NAMALWA (cell line): ENCODE results near the gene CDR2L.
A peak's percentile ranks its signal among the peaks of the same experiment; 100 is the strongest.

Experiments used
- DNase-seq: peaks from one replicate; pipeline ENCODE4 v3.0.0-alpha.2; 2015; ENCODE audit warnings: low spot score

Gene CDR2L

GRCh38 chr17:74987418-74987908 lies at the start of gene CDR2L:
Gene CDR2L (plus strand): TSS chr17:74987632. CDS start chr17:74988044, 412 bp downstream.
- DNase-seq: peak; percentile 92

- DNase-seq: no peak
Measured at GRCh38 chr17:74938194-74938950, 49.1 kb upstream of the CDR2L start.

- no peak for DNase-seq
Measured at GRCh38 chr17:74939534-74939933, 47.9 kb upstream of the CDR2L start.

GRCh38 chr17:74941128-74941725 lies 46.2 kb upstream of the CDR2L start:
- DNase-seq: no peak

- no peak for DNase-seq
Measured at GRCh38 chr17:74943808-74944522, 43.5 kb upstream of the CDR2L start.

- no peak for DNase-seq
Measured at GRCh38 chr17:74945543-74945942, 41.9 kb upstream of the CDR2L start.

GRCh38 chr17:74946641-74947040 lies 40.8 kb upstream of the CDR2L start:
- DNase-seq: no peak

GRCh38 chr17:74947041-74947754 lies 40.2 kb upstream of the CDR2L start:
- DNase-seq: no peak

- no peak for DNase-seq
Measured at GRCh38 chr17:74949455-74950115, 37.8 kb upstream of the CDR2L start.

- no peak for DNase-seq
Measured at GRCh38 chr17:74950207-74950606, 37.2 kb upstream of the CDR2L start.

- DNase-seq: no peak
Measured at GRCh38 chr17:74951065-74951464, 36.4 kb upstream of the CDR2L start.

- DNase-seq: no peak
Measured at GRCh38 chr17:74951680-74952421, 35.6 kb upstream of the CDR2L start.

GRCh38 chr17:74952431-74953133 lies 34.9 kb upstream of the CDR2L start:
- DNase-seq: no peak

GRCh38 chr17:74953134-74953687 lies 34.2 kb upstream of the CDR2L start:
- DNase-seq: no peak

- no peak for DNase-seq
Measured at GRCh38 chr17:74954115-74954514, 33.3 kb upstream of the CDR2L start.

- DNase-seq: no peak
Measured at GRCh38 chr17:74954665-74955421, 32.6 kb upstream of the CDR2L start.

- DNase-seq: no peak
Measured at GRCh38 chr17:74956093-74956492, 31.3 kb upstream of the CDR2L start.

- DNase-seq: peak; percentile 80
Measured at GRCh38 chr17:74957935-74958740, 29.3 kb upstream of the CDR2L start.
